ENCODE measurements around the gene TFB1M. TPM values are rescaled to one million over a fixed set of nuclear protein-coding genes. Genes with fewer than 3 reads are reported as not detected.
A peak's percentile ranks its signal among the peaks of the same experiment; 100 is the strongest.
"Not testable (repeated sequence)": the region's sequence is repeated elsewhere in the genome, so short reads cannot be mapped to it uniquely, and the experiment has no call there.

The TFB1M gene
- total RNA-seq, 2 experiments from 2014 or later: 32.4 to 36.3 TPM

- Mint-ChIP-seq H3K27ac (no peak overlapping the region), H3K4me3 (no peak overlapping the region), H3K4me1 (no peaks in the 10 kb centered on the region), H3K27me3 (no peaks in the 10 kb centered on the region), H3K36me3 (peaks cover 3% of the 10 kb centered on the region), H3K9me3 (no peaks in the 10 kb centered on the region)
- POLR2A ChIA-PET: no interaction called here
- no peak for ATAC-seq (ENCODE audit: low read depth)
- DNase-seq: no peak
Measured at GRCh38 chr6:155245831-155246230, 68.5 kb downstream of the TFB1M start.

GRCh38 chr6:155245193-155245592, 69.1 kb downstream of the TFB1M start:
- DNase-seq (no peak), ATAC-seq (ENCODE audit: low read depth) (no peak)
- Mint-ChIP-seq H3K27ac (no peak overlapping the region), H3K27me3 (no peaks in the 10 kb centered on the region), H3K36me3 (peaks cover 3% of the 10 kb centered on the region), H3K9me3 (no peaks in the 10 kb centered on the region), H3K4me1 (no peaks in the 10 kb centered on the region), H3K4me3 (no peak overlapping the region)
- POLR2A ChIA-PET: no interaction called here

GRCh38 chr6:155244434-155244833, 69.8 kb downstream of the TFB1M start:
- Mint-ChIP-seq H3K27me3 (no peaks in the 10 kb centered on the region), H3K4me1 (no peaks in the 10 kb centered on the region), H3K36me3 (no peaks in the 10 kb centered on the region), H3K4me3 (no peak overlapping the region), H3K9me3 (peaks cover 6% of the 10 kb centered on the region), H3K27ac (no peak overlapping the region)
- POLR2A ChIA-PET: no interaction called here
- ATAC-seq (ENCODE audit: low read depth) (no peak), DNase-seq (no peak)

GRCh38 chr6:155241966-155242365, 72.3 kb downstream of the TFB1M start:
- no peak overlapping the region for H3K27ac Mint-ChIP-seq
- POLR2A ChIA-PET: no interaction called here
- no peaks in the 10 kb centered on the region for H3K4me1 Mint-ChIP-seq
- H3K9me3 Mint-ChIP-seq: peaks cover 15% of the 10 kb centered on the region
- H3K4me3 Mint-ChIP-seq: no peak overlapping the region
- no peaks in the 10 kb centered on the region for H3K27me3 Mint-ChIP-seq
- peaks cover 2% of the 10 kb centered on the region for H3K36me3 Mint-ChIP-seq
- DNase-seq (no peak), ATAC-seq (ENCODE audit: low read depth) (no peak)

- Mint-ChIP-seq H3K4me3 (no peak overlapping the region), H3K27ac (no peak overlapping the region), H3K4me1 (no peaks in the 10 kb centered on the region), H3K9me3 (peaks cover 17% of the 10 kb centered on the region), H3K27me3 (no peaks in the 10 kb centered on the region), H3K36me3 (peaks cover 2% of the 10 kb centered on the region)
- ATAC-seq (ENCODE audit: low read depth): no peak
- POLR2A ChIA-PET: no interaction called here
- no peak for DNase-seq
Measured at GRCh38 chr6:155240905-155241600, 73.2 kb downstream of the TFB1M start.

GRCh38 chr6:155237613-155238012, 76.7 kb downstream of the TFB1M start:
- DNase-seq (no peak), ATAC-seq (ENCODE audit: low read depth) (no peak)
- POLR2A ChIA-PET: no interaction called here
- Mint-ChIP-seq H3K9me3 (peaks cover 17% of the 10 kb centered on the region), H3K27ac (no peak overlapping the region), H3K27me3 (no peaks in the 10 kb centered on the region), H3K36me3 (peaks cover 2% of the 10 kb centered on the region), H3K4me1 (no peaks in the 10 kb centered on the region), H3K4me3 (no peak overlapping the region)

GRCh38 chr6:155235087-155235486, 79.2 kb downstream of the TFB1M start:
- POLR2A ChIA-PET: no interaction called here
- Mint-ChIP-seq H3K9me3 (peaks cover 17% of the 10 kb centered on the region), H3K4me1 (no peaks in the 10 kb centered on the region), H3K36me3 (peaks cover 2% of the 10 kb centered on the region), H3K27me3 (no peaks in the 10 kb centered on the region), H3K4me3 (no peak overlapping the region), H3K27ac (no peak overlapping the region)
- ATAC-seq (ENCODE audit: low read depth) (no peak), DNase-seq (no peak)

- Mint-ChIP-seq H3K27ac (no peak overlapping the region), H3K27me3 (no peaks in the 10 kb centered on the region), H3K4me3 (no peak overlapping the region), H3K4me1 (no peaks in the 10 kb centered on the region), H3K9me3 (peaks cover 14% of the 10 kb centered on the region), H3K36me3 (peaks cover 2% of the 10 kb centered on the region)
- no peak for ATAC-seq (ENCODE audit: low read depth)
- POLR2A ChIA-PET: no interaction called here
- DNase-seq: no peak
Measured at GRCh38 chr6:155234687-155235086, 79.6 kb downstream of the TFB1M start.

- H3K4me3 Mint-ChIP-seq: no peak overlapping the region
- no peak for DNase-seq
- H3K27ac Mint-ChIP-seq: no peak overlapping the region
- ATAC-seq (ENCODE audit: low read depth): no peak
- H3K4me1 Mint-ChIP-seq: no peaks in the 10 kb centered on the region
- no peaks in the 10 kb centered on the region for H3K27me3 Mint-ChIP-seq
- H3K36me3 Mint-ChIP-seq: peaks cover 2% of the 10 kb centered on the region
- H3K9me3 Mint-ChIP-seq: peaks cover 9% of the 10 kb centered on the region
- POLR2A ChIA-PET: no interaction called here
Measured at GRCh38 chr6:155234167-155234566, 80.1 kb downstream of the TFB1M start.

- Mint-ChIP-seq H3K27ac (no peak overlapping the region), H3K27me3 (peaks cover 3% of the 10 kb centered on the region), H3K36me3 (peaks cover under 1% of the 10 kb centered on the region), H3K4me1 (no peaks in the 10 kb centered on the region), H3K4me3 (no peak overlapping the region), H3K9me3 (peaks cover 2% of the 10 kb centered on the region)
- DNase-seq (no peak), ATAC-seq (ENCODE audit: low read depth) (no peak)
- POLR2A ChIA-PET: no interaction called here
Measured at GRCh38 chr6:155232848-155233247, 81.4 kb downstream of the TFB1M start.

GRCh38 chr6:155230975-155231374, 83.3 kb downstream of the TFB1M start:
- H3K27me3 Mint-ChIP-seq; H3K27ac Mint-ChIP-seq; H3K4me3 Mint-ChIP-seq; ATAC-seq (ENCODE audit: low read depth); H3K9me3 Mint-ChIP-seq; H3K36me3 Mint-ChIP-seq; DNase-seq; POLR2A ChIA-PET; H3K4me1 Mint-ChIP-seq: not testable (repeated sequence)

- no peak overlapping the region for H3K4me3 Mint-ChIP-seq
- H3K4me1 Mint-ChIP-seq: peaks cover 12% of the 10 kb centered on the region
- H3K27me3 Mint-ChIP-seq: peaks cover 7% of the 10 kb centered on the region
- no peaks in the 10 kb centered on the region for H3K36me3 Mint-ChIP-seq
- H3K9me3 Mint-ChIP-seq: no peaks in the 10 kb centered on the region
- H3K27ac Mint-ChIP-seq: no peak overlapping the region
- POLR2A ChIA-PET: no interaction called here
- no peak for DNase-seq
- ATAC-seq (ENCODE audit: low read depth): no peak
Measured at GRCh38 chr6:155228546-155229166, 85.6 kb downstream of the TFB1M start.

- no peak overlapping the region for H3K27ac Mint-ChIP-seq
- H3K27me3 Mint-ChIP-seq: peaks cover 7% of the 10 kb centered on the region
- ATAC-seq (ENCODE audit: low read depth): no peak
- POLR2A ChIA-PET: no interaction called here
- peaks cover 14% of the 10 kb centered on the region for H3K4me1 Mint-ChIP-seq
- no peak overlapping the region for H3K4me3 Mint-ChIP-seq
- no peaks in the 10 kb centered on the region for H3K9me3 Mint-ChIP-seq
- H3K36me3 Mint-ChIP-seq: no peaks in the 10 kb centered on the region
- DNase-seq: no peak
Measured at GRCh38 chr6:155227046-155227445, 87.2 kb downstream of the TFB1M start.

GRCh38 chr6:155224618-155225017, 89.7 kb downstream of the TFB1M start:
- no peak overlapping the region for H3K4me3 Mint-ChIP-seq
- no peak for ATAC-seq (ENCODE audit: low read depth)
- H3K9me3 Mint-ChIP-seq: no peaks in the 10 kb centered on the region
- H3K27me3 Mint-ChIP-seq: peaks cover 7% of the 10 kb centered on the region
- peak overlapping the region; percentile 28 for H3K27ac Mint-ChIP-seq
- peaks cover 14% of the 10 kb centered on the region for H3K4me1 Mint-ChIP-seq
- H3K36me3 Mint-ChIP-seq: no peaks in the 10 kb centered on the region
- no peak for DNase-seq
- POLR2A ChIA-PET: interaction anchor here (0.6 kb wide), 1 partner anchor 992 kb away, joined by 4 read pairs; no protein-coding TSS in a partner anchor

Data from activated naive CD8-positive, alpha-beta T cell treated with anti-CD3 and anti-CD28 coated beads, Interleukin-2, amount 10 ng/mL, durations not matched to agents 7 days and 5 days (primary cell).